HUES6 (cell line): Measurements from ENCODE around the gene CFAP74.
"Not testable (repeated sequence)": the region's sequence is repeated elsewhere in the genome, so short reads cannot be mapped to it uniquely, and the experiment has no call there.

Experiments
- H3K27ac ChIP-seq: 2 replicates; pipeline ENCODE4 v1.7.0; 2013; ENCODE audit warnings: low read depth, mild to moderate bottlenecking, low read length, inconsistent platforms
- H3K27me3 ChIP-seq: 2 replicates; pipeline ENCODE4 v1.6.1; 2013; ENCODE audit warnings: low read length; ENCODE audit not compliant: control insufficient read depth, insufficient read depth
- H3K36me3 ChIP-seq: 2 replicates; pipeline ENCODE4 v1.6.1; 2013; ENCODE audit warnings: low read length; ENCODE audit not compliant: control insufficient read depth, insufficient read depth
- H3K4me1 ChIP-seq: 2 replicates; pipeline ENCODE4 v1.6.1; 2013; ENCODE audit warnings: low read length; ENCODE audit not compliant: control insufficient read depth, insufficient read depth
- H3K4me3 ChIP-seq: 2 replicates; pipeline ENCODE4 v1.5.1; 2013; ENCODE audit warnings: low read depth, low read length
- H3K9ac ChIP-seq: one replicate; pipeline ENCODE4 v1.6.1; 2013; ENCODE audit warnings: mild to moderate bottlenecking, low read length
- H3K9me3 ChIP-seq: 2 replicates; pipeline ENCODE4 v1.6.1; 2013; ENCODE audit warnings: low read depth, low read length; ENCODE audit not compliant: control insufficient read depth, insufficient read depth

Gene CFAP74

DNA sequence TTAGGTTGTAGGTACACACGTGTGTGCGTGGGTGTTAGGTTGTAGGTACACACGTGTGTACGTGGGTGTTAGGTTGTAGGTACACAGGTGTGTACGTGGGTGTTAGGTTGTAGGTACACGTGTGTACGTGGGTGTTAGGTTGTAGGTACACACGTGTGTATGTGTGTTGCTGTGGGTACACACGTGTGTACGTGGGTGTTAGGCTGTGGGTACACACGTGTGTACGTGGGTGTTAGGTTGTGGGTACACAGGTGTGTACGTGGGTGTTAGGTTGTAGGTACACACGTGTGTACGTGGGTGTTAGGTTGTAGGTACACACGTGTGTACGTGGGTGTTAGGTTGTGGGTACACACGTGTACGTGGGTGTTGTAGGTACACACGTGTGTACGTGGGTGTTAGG, 68.7 kb downstream of the CFAP74 start:
- H3K27ac ChIP-seq, H3K9me3 ChIP-seq, H3K9ac ChIP-seq, H3K27me3 ChIP-seq, H3K4me3 ChIP-seq, H3K36me3 ChIP-seq, H3K4me1 ChIP-seq: not testable (repeated sequence)

DNA sequence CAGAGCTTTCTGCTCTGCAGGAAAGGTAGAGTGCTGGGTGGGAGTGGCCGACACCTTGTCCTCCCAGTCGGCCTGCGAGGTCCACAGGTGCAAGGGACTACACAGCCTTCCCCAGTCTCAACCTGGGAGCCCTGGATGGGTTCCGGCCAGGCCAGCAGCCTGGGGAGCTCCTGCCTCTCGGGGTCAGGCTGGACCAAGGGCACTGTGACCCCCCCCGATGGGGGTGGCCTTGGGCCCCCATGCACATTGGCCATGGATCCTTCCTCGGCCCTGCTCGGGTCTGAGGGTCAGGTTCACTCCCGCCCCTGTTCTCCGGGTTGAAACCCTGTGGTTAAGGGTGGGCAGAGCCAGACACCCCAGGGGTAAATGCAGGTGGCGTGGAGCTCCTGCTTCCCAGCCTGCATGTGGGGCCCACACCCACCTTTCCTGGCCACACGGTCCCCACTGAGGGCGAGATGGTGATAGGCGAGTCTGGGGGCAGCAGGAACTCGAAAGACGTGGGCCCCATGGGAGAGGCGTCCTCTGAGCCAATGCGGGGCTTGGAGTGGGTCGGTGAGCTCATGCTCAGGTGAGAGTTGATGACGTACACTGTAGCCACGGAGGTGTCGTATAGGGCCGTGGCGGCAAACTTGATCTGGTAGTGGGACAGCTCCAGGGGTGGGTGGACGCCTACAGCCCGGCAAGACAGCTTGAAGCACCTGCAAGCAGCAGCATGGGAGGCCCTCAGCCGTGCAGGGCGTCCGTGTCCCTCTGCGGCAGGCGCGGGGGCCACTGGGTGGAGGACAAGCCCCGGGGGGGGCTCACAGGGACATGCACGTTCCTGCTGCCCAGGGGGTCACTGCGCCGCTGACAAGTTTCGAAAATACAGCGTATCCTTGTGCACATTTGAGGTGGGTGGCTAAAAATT, 73.7 kb downstream of the CFAP74 start:
- no peaks in the 10 kb centered on the region for H3K4me1 ChIP-seq
- H3K27ac ChIP-seq = no peak overlapping the region
- H3K9me3 ChIP-seq = peaks cover 7% of the 10 kb centered on the region
- no peak overlapping the region for H3K9ac ChIP-seq
- H3K27me3 ChIP-seq = no peaks in the 10 kb centered on the region
- H3K36me3 ChIP-seq = no peaks in the 10 kb centered on the region
- no peak overlapping the region for H3K4me3 ChIP-seq

DNA sequence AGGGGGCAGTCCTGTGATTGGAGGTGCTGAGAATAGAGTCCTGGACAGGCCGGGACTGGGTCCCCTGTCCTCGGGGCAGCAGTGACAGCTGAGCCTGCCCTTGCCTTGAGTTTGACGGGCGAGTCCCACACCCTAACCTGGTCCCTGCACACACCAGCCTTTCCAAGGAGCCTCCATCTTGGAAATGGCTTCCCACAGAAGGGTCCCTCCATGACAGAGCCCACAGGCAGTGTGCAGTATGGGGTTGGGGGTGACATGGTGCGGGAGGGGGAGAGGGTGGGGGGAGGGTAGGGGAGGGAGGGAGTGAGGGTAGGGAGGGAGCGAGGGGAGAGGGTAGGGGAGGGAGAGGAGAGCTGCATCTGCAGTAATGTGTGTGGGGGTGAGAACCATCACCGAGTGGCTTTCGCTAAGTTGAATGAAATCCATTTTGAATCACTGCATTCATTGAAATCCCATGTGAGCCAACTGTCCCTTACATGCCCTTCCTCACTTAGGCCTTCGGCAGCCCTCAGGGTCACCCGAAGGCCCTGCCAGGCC, 74.4 kb downstream of the CFAP74 start:
- H3K27me3 ChIP-seq = no peaks in the 10 kb centered on the region
- no peak overlapping the region for H3K4me3 ChIP-seq
- no peaks in the 10 kb centered on the region for H3K36me3 ChIP-seq
- H3K27ac ChIP-seq = no peak overlapping the region
- H3K9me3 ChIP-seq = peaks cover 7% of the 10 kb centered on the region
- H3K9ac ChIP-seq = no peak overlapping the region
- H3K4me1 ChIP-seq = no peaks in the 10 kb centered on the region

DNA sequence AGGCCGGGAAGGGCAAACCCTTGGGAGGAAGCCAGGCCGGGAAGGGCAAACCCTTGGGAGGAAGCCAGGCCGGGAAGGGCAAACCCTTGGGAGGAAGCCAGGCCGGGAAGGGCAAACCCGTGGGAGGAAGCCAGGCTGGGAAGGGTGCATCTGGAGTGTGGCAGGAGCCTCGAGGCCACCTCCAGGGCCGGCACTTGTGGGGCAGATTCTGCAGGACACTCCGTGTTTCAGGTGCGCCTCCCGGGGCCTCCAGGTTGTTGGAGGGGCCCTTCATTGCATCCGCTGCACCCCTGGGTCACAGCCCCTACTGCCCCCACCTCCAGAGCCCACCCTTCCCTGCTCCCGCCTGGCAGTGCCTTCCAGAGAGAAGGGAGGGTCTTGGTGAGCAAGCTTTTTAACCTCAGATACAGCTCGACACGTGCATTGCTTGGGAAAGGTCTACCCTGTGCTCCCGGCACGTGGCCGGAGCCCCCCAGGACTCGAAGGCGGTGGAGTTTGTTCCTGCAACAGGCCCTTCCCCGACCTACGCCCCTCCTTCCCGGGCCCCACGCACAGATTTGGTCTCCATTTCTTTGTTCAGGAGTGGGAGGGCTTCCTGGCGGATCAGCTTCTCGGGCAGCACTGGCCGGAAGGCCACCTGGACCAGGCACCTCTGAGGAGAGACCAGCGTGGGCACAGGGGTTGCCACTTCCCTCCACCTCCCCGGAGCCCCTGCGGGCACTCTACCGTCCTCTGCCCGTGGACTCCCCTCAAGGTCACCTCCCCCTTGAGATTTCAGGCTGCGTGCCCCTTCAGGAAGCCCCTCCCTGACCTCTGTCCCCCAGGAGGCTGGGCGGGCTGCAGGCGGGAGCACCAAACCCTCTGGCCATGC, 75.1 kb downstream of the CFAP74 start:
- Histone ChIP-seq H3K36me3 (no peaks in the 10 kb centered on the region), H3K4me1 (no peaks in the 10 kb centered on the region), H3K9me3 (peaks cover 7% of the 10 kb centered on the region), H3K4me3 (no peak overlapping the region), H3K9ac (no peak overlapping the region), H3K27ac (no peak overlapping the region), H3K27me3 (no peaks in the 10 kb centered on the region)

DNA sequence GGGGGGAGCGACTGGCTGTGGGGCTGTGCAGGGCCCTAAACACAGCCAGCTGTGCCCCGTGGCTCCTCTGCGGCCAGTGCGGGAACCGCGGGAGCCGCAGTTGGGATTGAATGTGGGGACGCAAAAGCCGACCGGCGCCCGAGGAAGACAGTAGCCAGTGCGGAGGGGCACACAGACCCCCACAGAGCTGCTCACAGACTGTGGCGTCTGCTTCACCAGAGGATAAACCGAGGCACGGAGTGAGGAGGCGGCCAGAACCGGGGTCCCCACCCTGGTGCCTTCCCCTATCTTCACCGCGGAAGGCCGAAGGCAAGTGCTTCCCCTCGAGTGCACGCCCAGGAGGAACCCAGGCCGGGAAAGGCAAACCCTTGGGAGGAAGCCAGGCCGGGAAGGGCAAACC, 75.8 kb downstream of the CFAP74 start:
- no peaks in the 10 kb centered on the region for H3K27me3 ChIP-seq
- H3K4me3 ChIP-seq = no peak overlapping the region
- no peaks in the 10 kb centered on the region for H3K36me3 ChIP-seq
- H3K9ac ChIP-seq = no peak overlapping the region
- H3K4me1 ChIP-seq = peaks cover 2% of the 10 kb centered on the region; the same call in 1 of the 2 replicates
- no peak overlapping the region for H3K27ac ChIP-seq
- peaks cover 7% of the 10 kb centered on the region for H3K9me3 ChIP-seq

DNA sequence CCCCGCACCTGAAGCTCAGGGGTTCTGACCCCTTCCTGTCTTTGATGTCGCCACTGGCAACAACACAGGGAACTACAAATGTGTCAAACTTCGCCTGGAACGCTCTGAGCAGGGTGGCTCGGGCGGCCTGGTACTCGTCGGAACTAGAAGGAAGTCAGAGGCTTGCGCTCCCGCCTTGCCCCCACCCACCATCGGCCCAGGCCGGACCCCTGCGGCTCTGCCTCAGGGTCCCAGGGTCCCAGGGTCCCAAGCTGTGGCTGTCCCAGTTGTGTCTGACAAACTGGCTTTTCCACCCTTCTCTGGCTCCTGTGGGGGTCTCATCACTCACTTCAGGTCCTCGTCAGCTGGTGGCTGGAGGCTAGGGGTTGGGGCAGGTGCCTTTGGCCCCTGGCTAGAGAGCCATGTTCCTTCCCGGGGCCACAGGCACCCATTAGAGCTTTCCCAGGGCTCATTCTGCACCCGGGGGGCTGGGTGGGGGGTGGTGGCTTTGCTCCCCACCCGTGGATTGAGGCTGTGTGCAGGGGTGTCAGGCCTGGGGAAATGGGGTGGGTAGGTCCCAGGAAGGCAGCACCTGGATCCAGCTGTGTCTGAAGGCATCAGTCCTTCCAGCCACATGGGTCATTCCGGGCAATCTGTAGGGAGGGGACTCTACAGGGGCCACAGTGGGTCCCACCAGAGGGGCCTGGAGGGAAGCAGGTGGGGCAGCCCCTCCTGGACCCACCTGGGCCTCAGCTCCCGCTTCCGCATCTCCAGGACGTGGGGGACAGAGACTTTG, 76.5 kb downstream of the CFAP74 start:
- Histone ChIP-seq H3K27me3 (no peaks in the 10 kb centered on the region), H3K36me3 (no peaks in the 10 kb centered on the region), H3K4me1 (peaks cover 2% of the 10 kb centered on the region; the same call in 1 of the 2 replicates), H3K9me3 (peaks cover 7% of the 10 kb centered on the region), H3K9ac (no peak overlapping the region), H3K4me3 (no peak overlapping the region), H3K27ac (no peak overlapping the region)

DNA sequence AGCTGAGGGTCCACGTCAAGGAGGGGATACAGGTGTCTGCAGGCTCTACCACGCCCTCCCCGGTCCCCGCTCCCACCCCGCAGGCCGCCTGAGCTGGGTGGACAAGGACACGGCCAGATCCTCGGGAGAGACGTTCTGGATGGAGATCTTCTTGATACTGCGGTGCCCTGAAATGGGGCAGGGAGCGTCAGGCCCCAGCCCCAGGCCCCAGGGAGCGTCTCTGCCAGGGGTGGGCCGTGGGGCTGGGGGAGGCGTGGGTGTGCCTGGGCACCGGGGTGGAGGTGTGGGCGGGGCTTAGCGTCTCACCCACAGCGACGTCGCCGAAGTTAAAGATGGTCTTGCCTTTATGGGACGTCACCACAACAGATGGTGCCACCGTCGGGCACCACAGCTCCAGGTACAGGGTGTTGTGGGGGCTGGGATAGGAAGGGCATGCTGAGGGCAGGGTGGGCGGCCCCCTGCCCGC, 77.2 kb downstream of the CFAP74 start:
- H3K27me3 ChIP-seq = no peaks in the 10 kb centered on the region
- peaks cover 2% of the 10 kb centered on the region; the same call in 1 of the 2 replicates for H3K4me1 ChIP-seq
- H3K27ac ChIP-seq = no peak overlapping the region
- no peaks in the 10 kb centered on the region for H3K36me3 ChIP-seq
- H3K9me3 ChIP-seq = peaks cover 7% of the 10 kb centered on the region
- no peak overlapping the region for H3K9ac ChIP-seq
- no peak overlapping the region for H3K4me3 ChIP-seq

DNA sequence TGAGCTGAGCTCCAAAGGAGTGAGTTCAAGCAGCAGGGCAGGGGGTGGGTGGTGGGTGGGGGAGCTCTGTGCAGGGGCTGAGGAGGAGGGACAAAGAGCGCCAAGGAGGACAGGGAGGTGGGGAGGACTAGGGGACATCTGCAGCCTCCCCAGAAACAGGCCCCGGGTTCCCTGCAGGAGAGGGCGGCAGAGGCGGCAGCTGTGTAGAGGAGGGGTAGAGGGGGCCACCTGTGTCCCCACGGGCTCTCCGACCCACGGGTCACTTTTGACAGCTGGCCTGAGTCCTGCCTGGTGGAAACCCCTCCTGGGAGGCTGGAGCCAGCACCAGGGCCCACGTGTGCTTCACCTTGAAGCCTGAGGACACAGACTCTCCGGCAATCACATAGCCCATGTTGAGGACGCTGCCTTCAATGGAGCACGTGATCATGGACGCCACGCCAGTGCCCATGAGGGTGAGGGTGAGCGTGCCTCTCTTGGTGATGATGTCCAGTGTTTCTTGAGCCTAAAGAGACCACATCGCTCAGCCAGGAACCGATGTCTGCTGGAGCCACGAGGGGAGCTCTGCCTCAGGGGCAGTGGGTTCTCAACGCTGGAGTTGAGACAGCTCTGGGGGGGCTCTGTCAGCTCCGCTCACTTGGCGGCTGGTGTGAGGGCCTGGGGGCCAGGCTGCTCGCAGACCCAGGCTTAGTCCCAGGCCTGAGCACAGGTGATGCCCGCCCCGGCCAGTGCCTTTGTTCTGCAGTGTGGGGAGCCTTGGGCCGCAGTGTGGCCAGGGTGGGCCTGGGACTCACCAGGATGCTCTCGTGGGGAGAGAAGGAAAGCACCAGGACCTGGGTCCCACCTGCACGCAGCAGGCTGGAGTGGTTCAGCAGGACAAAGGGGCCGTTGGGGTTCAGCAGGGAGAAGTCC, 77.9 kb downstream of the CFAP74 start:
- peaks cover 2% of the 10 kb centered on the region; the same call in 1 of the 2 replicates for H3K4me1 ChIP-seq
- no peak overlapping the region for H3K27ac ChIP-seq
- H3K9ac ChIP-seq = no peak overlapping the region
- no peaks in the 10 kb centered on the region for H3K36me3 ChIP-seq
- no peaks in the 10 kb centered on the region for H3K27me3 ChIP-seq
- H3K9me3 ChIP-seq = peaks cover 7% of the 10 kb centered on the region
- no peak overlapping the region for H3K4me3 ChIP-seq

DNA sequence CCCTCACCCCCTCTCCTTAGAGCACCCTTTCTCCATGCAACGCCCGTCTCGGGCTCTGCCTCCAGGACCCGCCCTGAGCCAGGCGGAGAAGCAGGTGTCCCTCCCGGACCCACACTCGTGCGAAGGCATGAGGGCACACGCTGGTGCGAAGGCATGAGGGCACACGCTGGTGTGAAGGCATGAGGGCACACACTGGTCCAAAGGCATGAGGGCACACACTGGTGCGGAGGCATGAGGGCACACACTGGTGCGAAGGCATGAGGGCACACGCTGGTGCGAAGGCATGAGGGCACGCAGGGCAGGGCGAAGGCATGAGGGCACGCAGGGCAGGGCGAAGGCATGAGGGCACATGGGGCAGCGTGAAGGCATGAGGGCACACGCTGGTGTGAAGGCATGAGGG, 78.7 kb downstream of the CFAP74 start:
- no peak overlapping the region for H3K27ac ChIP-seq
- no peak overlapping the region for H3K9ac ChIP-seq
- H3K27me3 ChIP-seq = 0 out of 2 replicates have a peak, but pooled peaks cover 5% of the 10 kb centered on the region
- no peaks in the 10 kb centered on the region for H3K36me3 ChIP-seq
- peaks cover 7% of the 10 kb centered on the region for H3K9me3 ChIP-seq
- H3K4me1 ChIP-seq = peaks cover 8% of the 10 kb centered on the region
- H3K4me3 ChIP-seq = no peak overlapping the region

DNA sequence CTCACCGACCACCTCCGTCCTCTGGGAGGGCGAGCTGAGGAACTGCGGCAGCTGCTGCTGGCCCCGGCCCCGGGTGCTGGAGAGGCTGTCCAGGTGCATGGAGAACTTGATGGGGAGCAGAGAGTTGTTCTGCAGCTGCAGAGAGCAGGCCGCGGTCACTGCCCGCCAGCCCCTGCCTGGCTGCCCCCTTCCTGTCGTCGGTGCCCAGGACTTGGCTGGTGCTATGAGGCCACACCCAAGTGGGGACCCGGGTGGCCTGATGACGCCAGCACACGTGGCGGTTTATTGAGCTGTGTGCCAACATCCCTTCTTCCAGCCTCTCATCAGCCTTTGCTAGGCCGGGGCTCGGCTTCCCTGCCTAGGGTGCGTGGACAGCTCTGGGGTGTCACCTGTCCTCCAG, 79.2 kb downstream of the CFAP74 start:
- Histone ChIP-seq H3K27ac (no peak overlapping the region), H3K36me3 (no peaks in the 10 kb centered on the region), H3K27me3 (0 out of 2 replicates have a peak, but pooled peaks cover 5% of the 10 kb centered on the region), H3K4me1 (peaks cover 11% of the 10 kb centered on the region), H3K9ac (no peak overlapping the region), H3K4me3 (no peak overlapping the region), H3K9me3 (peaks cover 7% of the 10 kb centered on the region)
